Neural crest cell (in vitro differentiated cells): ENCODE data around the gene ARPC5L. TPM values are rescaled to one million over a fixed set of nuclear protein-coding genes. Genes with fewer than 3 reads are reported as not detected.

Source experiments
- DNase-seq: peaks from one replicate; pipeline ENCODE4 v3.0.0; 2021; ENCODE audit warnings: low read depth, mixed read lengths, low spot score
- H3K27ac Mint-ChIP-seq: one replicate; pipeline ENCODE4 v1.8.0; 2021; ENCODE audit warnings: mild to moderate bottlenecking, mixed read lengths; ENCODE audit not compliant: unreplicated experiment
- H3K27me3 Mint-ChIP-seq: 2 replicates; pipeline ENCODE4 v1.8.0; 2021; ENCODE audit warnings: low read depth, mild to moderate bottlenecking, mixed read lengths
- H3K36me3 Mint-ChIP-seq: 2 replicates; pipeline ENCODE4 v1.8.0; 2021; ENCODE audit warnings: low read depth, mild to moderate bottlenecking, mixed read lengths
- H3K4me1 Mint-ChIP-seq: 2 replicates; pipeline ENCODE4 v1.8.0; 2021; ENCODE audit warnings: mixed read lengths
- H3K4me3 Mint-ChIP-seq: one replicate; pipeline ENCODE4 v1.8.0; 2021; ENCODE audit warnings: mild to moderate bottlenecking, mixed read lengths
- H3K9me3 Mint-ChIP-seq: 2 replicates; pipeline ENCODE4 v1.8.0; 2021; ENCODE audit warnings: mixed read lengths
- total RNA-seq: library from RNA; stranded (reverse); gene quantifications from 2 replicates; pipeline ENCODE4 v1.2.1, GENCODE V29; 2021
- TF ChIP-seq, protein P1 (sequence below): fragments of 200-600 bp; sonication (generic); conservative IDR thresholded peaks from 2 replicates; pipeline ENCODE4 v1.5.0; 2021; ENCODE audit warnings: antibody characterized with exemption, mild to moderate bottlenecking

Gene ARPC5L
- total RNA-seq, 1 donor from 2014 or later = 42.1 TPM

DNA sequence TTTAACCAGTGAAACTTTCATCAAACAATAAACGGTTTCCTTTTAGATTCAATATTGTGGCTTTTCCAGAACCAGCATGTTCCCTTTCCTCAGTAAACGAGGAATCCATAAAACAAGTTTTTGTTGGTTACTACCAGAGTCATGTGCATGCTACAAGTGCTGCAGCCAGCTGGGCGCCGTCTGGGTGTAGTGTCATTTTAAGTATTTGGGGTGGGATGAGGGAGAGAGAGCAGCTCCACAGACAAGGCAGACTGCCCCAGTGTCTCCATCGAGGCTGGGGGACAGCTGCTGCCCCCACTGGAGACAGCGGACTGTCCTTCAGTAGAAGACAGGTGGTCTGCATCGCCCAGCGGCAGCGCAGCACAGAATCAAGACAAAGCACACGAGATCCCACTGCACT, 17.3 kb downstream of the ARPC5L start:
- TF ChIP-seq, protein P1, sequence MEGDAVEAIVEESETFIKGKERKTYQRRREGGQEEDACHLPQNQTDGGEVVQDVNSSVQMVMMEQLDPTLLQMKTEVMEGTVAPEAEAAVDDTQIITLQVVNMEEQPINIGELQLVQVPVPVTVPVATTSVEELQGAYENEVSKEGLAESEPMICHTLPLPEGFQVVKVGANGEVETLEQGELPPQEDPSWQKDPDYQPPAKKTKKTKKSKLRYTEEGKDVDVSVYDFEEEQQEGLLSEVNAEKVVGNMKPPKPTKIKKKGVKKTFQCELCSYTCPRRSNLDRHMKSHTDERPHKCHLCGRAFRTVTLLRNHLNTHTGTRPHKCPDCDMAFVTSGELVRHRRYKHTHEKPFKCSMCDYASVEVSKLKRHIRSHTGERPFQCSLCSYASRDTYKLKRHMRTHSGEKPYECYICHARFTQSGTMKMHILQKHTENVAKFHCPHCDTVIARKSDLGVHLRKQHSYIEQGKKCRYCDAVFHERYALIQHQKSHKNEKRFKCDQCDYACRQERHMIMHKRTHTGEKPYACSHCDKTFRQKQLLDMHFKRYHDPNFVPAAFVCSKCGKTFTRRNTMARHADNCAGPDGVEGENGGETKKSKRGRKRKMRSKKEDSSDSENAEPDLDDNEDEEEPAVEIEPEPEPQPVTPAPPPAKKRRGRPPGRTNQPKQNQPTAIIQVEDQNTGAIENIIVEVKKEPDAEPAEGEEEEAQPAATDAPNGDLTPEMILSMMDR = no peak
- no peak for DNase-seq
- no peaks in the 10 kb centered on the region for H3K4me1 Mint-ChIP-seq
- no peaks in the 10 kb centered on the region for H3K27me3 Mint-ChIP-seq
- H3K27ac Mint-ChIP-seq = no peak overlapping the region
- H3K4me3 Mint-ChIP-seq = no peak overlapping the region
- peaks cover 11% of the 10 kb centered on the region for H3K36me3 Mint-ChIP-seq
- no peaks in the 10 kb centered on the region for H3K9me3 Mint-ChIP-seq

DNA sequence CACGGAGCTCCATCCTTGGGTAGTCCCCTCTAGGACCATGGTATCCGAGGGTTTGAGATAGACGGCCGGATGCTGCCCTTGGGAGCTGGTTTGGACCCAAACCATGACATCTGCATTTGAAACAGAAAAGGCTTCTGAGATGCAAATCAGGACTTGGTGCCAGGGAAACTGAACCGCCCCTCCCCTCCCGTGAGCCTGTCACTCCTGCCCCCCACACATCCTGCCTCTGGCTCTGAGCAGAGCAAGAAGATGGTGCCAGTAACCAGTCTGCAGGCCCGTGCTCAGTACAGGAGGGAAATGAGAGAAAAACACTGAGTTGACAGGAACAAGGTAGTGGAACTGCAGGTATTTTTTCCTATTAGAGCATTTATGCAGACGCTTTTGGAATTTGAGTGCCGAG, 18.6 kb downstream of the ARPC5L start:
- Mint-ChIP-seq H3K4me1 (no peaks in the 10 kb centered on the region), H3K36me3 (peaks cover 5% of the 10 kb centered on the region), H3K9me3 (no peaks in the 10 kb centered on the region), H3K4me3 (no peak overlapping the region), H3K27me3 (no peaks in the 10 kb centered on the region), H3K27ac (no peak overlapping the region)
- TF ChIP-seq, protein P1 = no peak
- no peak for DNase-seq

DNA sequence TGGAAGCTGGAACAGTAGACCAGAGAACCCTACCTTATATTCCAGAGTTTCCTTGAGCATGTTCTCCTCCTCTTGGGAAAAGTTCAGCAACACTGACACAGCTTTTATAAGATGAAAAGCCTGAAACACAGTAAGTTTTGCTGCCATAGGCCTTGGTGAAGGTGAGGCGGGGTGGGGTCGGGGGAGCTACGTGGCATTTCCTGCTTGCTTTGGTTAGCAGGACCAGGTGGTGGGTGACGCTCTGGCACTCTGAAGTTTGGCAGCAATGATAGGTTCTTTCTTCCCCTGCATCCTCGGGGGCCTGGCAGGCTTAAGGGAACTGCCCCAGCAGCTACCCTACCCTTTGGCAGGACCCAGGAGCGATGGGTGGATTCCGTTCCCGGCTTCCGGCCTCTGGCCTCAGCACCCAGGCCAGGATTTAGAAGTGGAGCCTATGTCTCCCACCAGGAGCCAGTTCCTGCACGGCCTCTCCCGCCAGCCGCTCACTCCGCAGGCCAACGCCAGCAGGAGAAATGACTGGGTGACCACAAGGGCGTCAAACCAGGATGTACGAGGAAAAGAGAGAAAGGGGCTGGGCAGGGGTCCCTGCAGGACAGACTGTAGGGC, 19.3 kb downstream of the ARPC5L start:
- no peak for DNase-seq
- Mint-ChIP-seq H3K4me1 (no peaks in the 10 kb centered on the region), H3K27ac (no peak overlapping the region), H3K36me3 (peaks cover 7% of the 10 kb centered on the region), H3K4me3 (no peak overlapping the region), H3K9me3 (no peaks in the 10 kb centered on the region), H3K27me3 (no peaks in the 10 kb centered on the region)
- TF ChIP-seq, protein P1 = no peak

DNA sequence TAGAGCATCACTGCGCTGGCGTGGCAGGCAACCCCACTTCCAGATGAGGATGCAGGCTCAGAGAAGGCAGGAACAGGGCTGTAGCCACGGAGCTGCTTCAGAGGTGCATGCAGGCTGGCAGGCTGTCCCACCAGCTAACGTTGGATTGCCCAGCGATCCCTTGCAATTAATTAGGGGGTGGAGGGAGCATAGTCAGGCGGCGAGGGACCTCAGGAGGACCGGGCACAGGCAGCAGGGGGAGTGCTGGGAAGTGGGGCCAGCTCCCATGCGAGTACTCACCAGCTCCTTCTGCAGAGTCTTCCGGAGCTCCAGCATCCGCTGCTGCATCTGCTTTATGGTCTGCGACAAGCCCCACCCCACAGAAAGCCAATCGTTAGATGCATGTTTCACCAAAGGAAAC, 20.3 kb downstream of the ARPC5L start:
- Mint-ChIP-seq H3K4me1 (no peaks in the 10 kb centered on the region), H3K27ac (no peak overlapping the region), H3K9me3 (no peaks in the 10 kb centered on the region), H3K36me3 (peaks cover 3% of the 10 kb centered on the region), H3K27me3 (no peaks in the 10 kb centered on the region), H3K4me3 (no peak overlapping the region)
- DNase-seq = no peak
- TF ChIP-seq, protein P1 = no peak

DNA sequence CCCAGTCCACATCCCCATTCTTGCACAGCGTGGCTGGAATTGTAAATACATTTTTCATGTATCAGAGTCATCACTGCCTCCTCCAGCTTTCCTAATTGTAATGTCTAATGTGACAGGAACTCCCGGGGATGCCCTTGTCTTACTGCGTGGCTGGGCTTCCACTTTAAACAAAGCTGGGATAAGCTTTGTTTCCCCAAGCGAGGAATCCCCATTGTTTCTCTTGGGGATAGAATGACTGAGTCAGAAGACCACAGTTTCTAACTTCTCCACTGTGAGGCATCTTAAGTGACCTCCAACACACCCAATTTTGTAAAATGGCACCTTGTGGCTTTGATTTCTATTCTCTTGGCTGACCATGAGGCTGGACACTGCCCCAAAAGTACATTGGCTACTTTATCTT, 22.4 kb downstream of the ARPC5L start:
- H3K4me1 Mint-ChIP-seq = no peaks in the 10 kb centered on the region
- no peaks in the 10 kb centered on the region for H3K9me3 Mint-ChIP-seq
- TF ChIP-seq, protein P1 = no peak
- H3K27me3 Mint-ChIP-seq = no peaks in the 10 kb centered on the region
- DNase-seq = no peak
- no peak overlapping the region for H3K4me3 Mint-ChIP-seq
- H3K36me3 Mint-ChIP-seq = peaks cover 2% of the 10 kb centered on the region
- H3K27ac Mint-ChIP-seq = no peak overlapping the region

DNA sequence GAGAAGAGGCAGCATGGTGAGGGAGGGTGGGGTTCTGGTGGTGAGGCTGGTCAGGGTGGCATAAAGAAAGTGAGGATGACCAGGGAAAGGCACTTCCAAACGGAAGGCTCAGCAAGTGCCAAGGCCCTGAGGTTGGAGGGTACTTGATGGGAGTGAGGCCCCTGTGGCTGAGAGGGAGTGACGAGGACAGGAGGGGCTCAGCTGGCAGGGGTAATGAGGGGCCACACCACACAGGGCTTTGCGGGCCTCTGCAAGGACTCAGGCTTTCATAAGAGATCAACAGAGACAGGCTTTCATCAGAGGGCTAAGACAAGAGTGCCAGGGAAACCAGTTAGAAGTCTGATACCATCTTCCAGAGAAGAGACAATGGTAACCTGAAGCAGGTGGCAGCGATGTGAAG, 23.6 kb downstream of the ARPC5L start:
- DNase-seq = no peak
- Mint-ChIP-seq H3K36me3 (peaks cover 6% of the 10 kb centered on the region), H3K4me1 (no peaks in the 10 kb centered on the region), H3K27me3 (no peaks in the 10 kb centered on the region), H3K27ac (peak overlapping the region; percentile 14), H3K9me3 (no peaks in the 10 kb centered on the region), H3K4me3 (no peak overlapping the region)
- TF ChIP-seq, protein P1 = no peak
